ENCODE measurements around the gene TMEM181.
"Not testable (repeated sequence)": the region's sequence is repeated elsewhere in the genome, so short reads cannot be mapped to it uniquely, and the experiment has no call there.

Gene TMEM181

DNA sequence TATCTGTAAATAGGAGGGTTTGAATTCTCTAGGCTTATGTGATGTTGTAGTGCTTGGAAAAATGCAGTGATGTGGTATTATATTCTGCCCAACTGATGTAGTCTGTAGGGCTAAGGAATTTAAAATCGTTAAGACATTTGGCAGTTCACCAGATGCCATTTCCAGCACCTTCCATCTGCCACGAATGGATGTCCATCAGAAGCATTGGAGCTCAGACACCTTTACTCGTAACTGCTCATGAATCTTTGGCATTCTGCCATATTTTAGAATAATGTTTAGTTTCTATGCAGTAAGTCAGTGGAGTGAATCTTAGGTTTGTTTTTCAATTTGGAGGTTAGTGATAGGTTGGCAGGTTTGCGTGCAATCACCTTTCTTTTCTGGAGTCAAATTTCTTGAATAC lies 87.6 kb downstream of the TMEM181 start:
- DNase-seq: no peak

DNA sequence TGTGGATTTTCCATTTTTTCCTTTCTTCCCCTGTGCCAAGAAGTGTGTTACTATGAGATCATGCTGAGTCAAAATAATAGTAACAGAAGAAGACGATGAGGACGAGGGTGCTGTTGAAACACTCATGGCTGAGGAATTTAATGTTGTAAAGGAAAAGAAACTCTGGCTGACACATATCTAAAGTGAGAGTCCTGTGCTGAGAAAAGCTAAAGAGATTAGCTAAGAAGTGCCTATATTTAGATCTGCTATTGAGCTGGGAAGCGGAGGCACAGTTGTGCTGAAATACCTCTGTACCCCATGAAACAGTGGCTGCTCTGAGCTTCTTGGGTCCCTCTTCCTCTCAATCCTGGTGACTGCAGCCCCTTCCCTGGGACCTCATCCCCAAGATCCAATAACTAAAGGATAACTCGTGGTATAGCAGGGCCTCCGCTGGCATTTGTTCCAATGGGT lies 88.8 kb downstream of the TMEM181 start:
- H3K9me3 ChIP-seq (ENCODE audit: severe bottlenecking): peaks cover 3% of the 10 kb centered on the region
- no peaks in the 10 kb centered on the region for H3K27me3 ChIP-seq (ENCODE audit: insufficient read depth, low read depth, severe bottlenecking)
- H3K4me3 ChIP-seq (ENCODE audit: low read depth, low read length): no peak overlapping the region
- TF ChIP-seq, protein P1, sequence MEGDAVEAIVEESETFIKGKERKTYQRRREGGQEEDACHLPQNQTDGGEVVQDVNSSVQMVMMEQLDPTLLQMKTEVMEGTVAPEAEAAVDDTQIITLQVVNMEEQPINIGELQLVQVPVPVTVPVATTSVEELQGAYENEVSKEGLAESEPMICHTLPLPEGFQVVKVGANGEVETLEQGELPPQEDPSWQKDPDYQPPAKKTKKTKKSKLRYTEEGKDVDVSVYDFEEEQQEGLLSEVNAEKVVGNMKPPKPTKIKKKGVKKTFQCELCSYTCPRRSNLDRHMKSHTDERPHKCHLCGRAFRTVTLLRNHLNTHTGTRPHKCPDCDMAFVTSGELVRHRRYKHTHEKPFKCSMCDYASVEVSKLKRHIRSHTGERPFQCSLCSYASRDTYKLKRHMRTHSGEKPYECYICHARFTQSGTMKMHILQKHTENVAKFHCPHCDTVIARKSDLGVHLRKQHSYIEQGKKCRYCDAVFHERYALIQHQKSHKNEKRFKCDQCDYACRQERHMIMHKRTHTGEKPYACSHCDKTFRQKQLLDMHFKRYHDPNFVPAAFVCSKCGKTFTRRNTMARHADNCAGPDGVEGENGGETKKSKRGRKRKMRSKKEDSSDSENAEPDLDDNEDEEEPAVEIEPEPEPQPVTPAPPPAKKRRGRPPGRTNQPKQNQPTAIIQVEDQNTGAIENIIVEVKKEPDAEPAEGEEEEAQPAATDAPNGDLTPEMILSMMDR (IDR thresholded peaks at IDR 0.05; ENCODE audit: low read depth, low read length): no peak
- no peak overlapping the region for H3K27ac ChIP-seq
- DNase-seq: no peak
- no peaks in the 10 kb centered on the region; the same call in 1 of the 2 replicates for H3K36me3 ChIP-seq

More for the DNA sequence above, 87.6 kb downstream of the TMEM181 start:
- Histone ChIP-seq H3K36me3 (no peaks in the 10 kb centered on the region; the same call in 1 of the 2 replicates), H3K4me3 (ENCODE audit: low read depth, low read length) (no peak overlapping the region), H3K27me3 (ENCODE audit: insufficient read depth, low read depth, severe bottlenecking) (no peaks in the 10 kb centered on the region), H3K9me3 (ENCODE audit: severe bottlenecking) (peaks cover 3% of the 10 kb centered on the region), H3K27ac (no peak overlapping the region)
- TF ChIP-seq, protein P1 (IDR thresholded peaks at IDR 0.05; ENCODE audit: low read depth, low read length): no peak

DNA sequence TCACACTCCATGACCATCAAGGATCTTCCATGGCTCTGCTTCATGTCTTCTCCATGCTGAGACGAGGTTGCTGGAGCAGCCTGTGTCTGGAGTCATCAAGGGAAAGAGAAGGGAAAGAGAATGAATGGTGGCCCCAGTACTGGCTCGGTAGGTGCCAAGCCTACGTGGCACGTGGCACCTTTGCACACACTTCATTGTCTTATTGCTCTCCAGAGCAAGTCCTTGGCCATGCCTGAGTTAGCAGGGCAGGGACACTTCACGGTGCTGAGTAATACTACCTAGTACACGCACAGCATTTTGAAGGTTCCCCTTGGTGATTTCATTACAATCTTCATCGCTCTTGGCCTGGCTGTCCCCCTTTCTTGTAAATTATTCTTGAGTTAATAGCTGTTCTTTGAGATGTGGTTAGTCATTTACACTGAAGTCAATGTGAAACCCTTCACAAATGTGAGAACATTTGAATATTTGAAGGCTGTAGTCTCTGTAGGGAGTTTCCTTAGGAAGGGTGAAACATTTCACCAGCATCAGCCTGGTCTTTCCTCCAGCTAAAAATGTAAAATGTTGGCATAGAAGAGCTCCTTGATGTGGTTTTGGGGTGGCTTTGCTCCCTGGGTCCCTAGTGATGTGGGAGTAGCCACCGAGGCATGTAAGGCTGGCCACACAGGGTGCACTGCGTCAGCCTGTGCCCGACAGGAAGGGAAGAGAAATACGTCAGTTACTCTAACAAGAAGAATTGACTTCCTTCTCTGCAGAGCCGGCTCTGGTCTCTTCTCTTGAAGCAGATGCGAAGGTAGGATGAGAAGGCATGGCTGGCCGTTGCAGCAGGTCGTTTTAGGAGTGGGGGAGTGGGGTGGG lies 89.6 kb downstream of the TMEM181 start, which contains the start of gene SYTL3:
TSS of gene SYTL3 (plus strand) at position 766 of the 855 bp plus-strand sequence. CDS start 13,215 bp downstream, outside the sequence.
- TF ChIP-seq, protein P1 (IDR thresholded peaks at IDR 0.05; ENCODE audit: low read depth, low read length): no peak
- Histone ChIP-seq H3K4me3 (ENCODE audit: low read depth, low read length) (no peak within 1 kb of the TSS), H3K27me3 (ENCODE audit: insufficient read depth, low read depth, severe bottlenecking) (no peaks in the 10 kb centered on the region), H3K36me3 (no peaks in the 10 kb centered on the region), H3K27ac (no peak within 1 kb of the TSS), H3K9me3 (ENCODE audit: severe bottlenecking) (peaks cover 3% of the 10 kb centered on the region)
- DNase-seq: no peak

DNA sequence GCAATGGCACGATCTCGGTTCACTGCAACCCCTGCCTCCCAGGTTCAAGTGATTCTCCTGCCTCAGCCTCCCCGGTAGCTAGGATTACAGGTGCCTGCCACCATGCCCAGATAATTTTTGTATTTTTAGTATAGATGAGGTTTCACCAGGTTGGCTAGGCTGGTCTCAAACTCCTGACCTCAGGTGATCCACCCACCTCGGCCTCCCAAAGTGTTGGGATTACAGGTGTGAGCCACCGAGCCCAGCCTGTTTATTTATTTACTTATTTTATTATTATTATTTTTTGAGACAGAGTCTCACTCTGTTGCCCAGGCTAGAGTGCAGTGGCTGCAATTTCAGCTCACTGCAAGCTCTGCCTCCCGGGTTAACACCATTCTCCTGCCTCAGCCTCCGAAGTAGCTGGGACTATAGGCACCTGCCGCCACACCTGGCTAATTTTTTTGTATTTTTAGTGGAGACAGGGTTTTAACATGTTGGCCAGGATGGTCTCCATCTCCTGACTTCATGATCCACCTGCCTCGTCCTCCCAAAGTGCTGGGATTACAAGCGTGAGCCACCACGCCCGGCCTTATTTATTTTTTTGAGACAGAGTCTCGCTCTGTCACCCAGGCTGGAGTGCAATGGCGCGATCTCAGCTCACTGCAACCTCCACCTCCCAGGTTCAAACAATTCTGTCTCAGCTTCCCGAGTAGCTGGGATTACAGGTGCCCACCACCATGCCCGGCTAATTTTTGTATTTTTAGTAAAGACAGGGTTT lies 92.3 kb downstream of the TMEM181 start:
- H3K27ac ChIP-seq; H3K27me3 ChIP-seq (ENCODE audit: insufficient read depth, low read depth, severe bottlenecking); H3K4me3 ChIP-seq (ENCODE audit: low read depth, low read length); H3K9me3 ChIP-seq (ENCODE audit: severe bottlenecking); DNase-seq; H3K36me3 ChIP-seq: not testable (repeated sequence)

DNA sequence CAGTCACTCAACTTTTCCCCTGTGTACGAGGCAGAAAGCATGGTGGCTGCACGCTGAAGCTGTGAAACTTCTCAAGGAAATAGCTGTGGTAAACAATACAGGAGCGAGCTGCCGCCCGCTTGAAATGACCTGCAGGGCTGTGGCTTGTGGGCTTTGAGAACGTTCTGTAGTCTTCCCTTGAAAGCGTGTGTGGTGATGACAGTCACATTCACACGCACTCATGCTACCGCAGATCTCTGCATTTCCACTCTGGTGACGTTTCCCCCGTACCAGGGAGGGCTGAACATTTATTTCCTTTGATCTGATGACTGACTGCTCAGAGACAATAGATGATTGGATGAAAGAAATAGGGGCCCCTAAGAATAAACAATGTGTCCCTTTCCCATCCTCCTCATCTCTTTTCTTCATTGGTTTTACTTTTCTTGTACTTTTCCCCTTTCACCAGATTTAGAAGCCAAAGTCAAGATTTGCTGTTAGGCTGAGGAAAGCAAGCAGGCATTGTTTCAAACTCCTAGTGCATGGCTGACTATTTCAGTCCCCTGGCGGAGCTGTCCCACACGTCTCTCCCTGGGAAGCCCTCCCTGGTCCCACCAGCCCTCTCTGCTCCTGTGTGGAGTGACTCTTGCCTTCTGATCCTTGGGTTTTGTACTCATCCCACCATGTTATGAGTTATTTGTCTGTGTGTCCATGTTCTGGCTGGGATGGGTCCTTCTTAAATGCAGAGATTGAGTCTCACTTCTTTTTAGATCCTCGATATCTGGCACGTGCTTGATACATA lies 93.9 kb downstream of the TMEM181 start:
- peak overlapping the region; percentile 54 for H3K27ac ChIP-seq
- TF ChIP-seq, protein P1 (IDR thresholded peaks at IDR 0.05; ENCODE audit: low read depth, low read length): no peak
- no peaks in the 10 kb centered on the region for H3K27me3 ChIP-seq (ENCODE audit: insufficient read depth, low read depth, severe bottlenecking)
- no peak overlapping the region for H3K4me3 ChIP-seq (ENCODE audit: low read depth, low read length)
- DNase-seq: no peak
- peaks cover 3% of the 10 kb centered on the region for H3K9me3 ChIP-seq (ENCODE audit: severe bottlenecking)
- no peaks in the 10 kb centered on the region for H3K36me3 ChIP-seq

Measured in WERI-Rb-1 (cell line).